Ascending aorta (tissue), 2 donors: ENCODE measurements around the gene RNF31. TPM values are rescaled to one million over a fixed set of nuclear protein-coding genes. Genes with fewer than 3 reads are reported as not detected.
A peak's percentile ranks its signal among the peaks of the same experiment; 100 is the strongest.

Source experiments
- DNase-seq, 2 donors: peaks; one replicate each; pipeline ENCODE4 v3.0.0-alpha.2; 2019; ENCODE audit warnings: low spot score in 2 of 2
- H3K27ac ChIP-seq, 2 donors: fragments of 200-600 bp; sonication (generic); one replicate each; pipeline ENCODE4 v1.5.1; 2016 to 2017; ENCODE audit warnings: mild to moderate bottlenecking in 1 of 2
- H3K27me3 ChIP-seq: fragments of 200-600 bp; sonication (generic); one replicate; pipeline ENCODE4 v1.5.1; 2017
- H3K36me3 ChIP-seq, 2 donors: fragments of 200-600 bp; sonication (generic); one replicate each; pipeline ENCODE4 v1.5.1; 2016
- H3K4me1 ChIP-seq, 2 donors: fragments of 200-600 bp; sonication (generic); one replicate each; pipeline ENCODE4 v1.5.1; 2016 to 2017; ENCODE audit warnings: mild to moderate bottlenecking in 1 of 2
- H3K4me3 ChIP-seq, 2 donors: fragments of 200-600 bp; sonication (generic); one replicate each; pipeline ENCODE4 v1.5.1; 2016 to 2017; ENCODE audit warnings: mild to moderate bottlenecking in 1 of 2
- H3K9me3 ChIP-seq, 2 donors: fragments of 200-600 bp; sonication (generic); one replicate each; pipeline ENCODE4 v1.5.1; 2016
- CTCF ChIP-seq, 3 experiments: fragments of 200-600 bp in 2 of 3; fragments of 450-650 bp in 1 of 3; sonication (generic) in 2 of 3; IDR thresholded peaks; one replicate each; pipeline ENCODE4 v1.5.1; 2016 to 2019; ENCODE audit warnings: antibody characterized with exemption in 3 of 3, mild to moderate bottlenecking in 1 of 3, moderate library complexity in 1 of 3
- intact Hi-C: fragments of 100-400 bp; cut with DNase I; formaldehyde crosslinking; loops from one replicate; pipeline ENCODE4 v1.15.1; 2023
- total RNA-seq: library from RNA; depleted of rRNA; stranded (reverse); fragments of >200 nt; gene quantifications from one replicate; pipeline ENCODE4 v1.1.0, GENCODE V29; 2016

Gene RNF31
- 182 TPM for total RNA-seq

- DNase-seq = peak; percentile 95 to 99
- no peak for TF ChIP-seq CTCF (IDR thresholded peaks at IDR 0.05)
- Histone ChIP-seq H3K9me3 (no peaks in the 10 kb centered on the region), H3K27ac (peak within 1 kb of the TSS; percentile 75 to 90), H3K36me3 (peaks cover 28 to 33% of the 10 kb centered on the region in 2 donors), H3K4me1 (peaks cover 21 to 23% of the 10 kb centered on the region in 2 donors), H3K27me3 (no peaks in the 10 kb centered on the region), H3K4me3 (peak within 1 kb of the TSS; percentile 76 to 100)
- intact Hi-C loops = loop anchor here (1.0 to 10.0 kb wide), 6 partner anchors 14 to 842 kb away; partner anchors contain the start of genes BCL2L2, GMPR2, IPO4 and IRF9
These were observed at the start of gene RNF31 for GRCh38 chr14:24146978-24147760. TSS of gene RNF31 (plus strand) at chr14:24147498. CDS start at chr14:24147699, 201 bp downstream.

GRCh38 chr14:24098229-24098926, 48.9 kb upstream of the RNF31 start:
- H3K4me3 ChIP-seq = no peak overlapping the region
- H3K4me1 ChIP-seq = peaks cover 0 to 7% of the 10 kb centered on the region in 2 donors
- DNase-seq = no peak
- no peaks in the 10 kb centered on the region for H3K27me3 ChIP-seq
- intact Hi-C loops = no loop called here
- no peak overlapping the region for H3K27ac ChIP-seq
- TF ChIP-seq CTCF (IDR thresholded peaks at IDR 0.05) = no peak
- H3K9me3 ChIP-seq = no peaks in the 10 kb centered on the region
- H3K36me3 ChIP-seq = peaks cover 6 to 13% of the 10 kb centered on the region in 2 donors

GRCh38 chr14:24098927-24099813, 48.1 kb upstream of the RNF31 start:
- DNase-seq = no peak
- H3K9me3 ChIP-seq = no peaks in the 10 kb centered on the region
- peaks cover 10 to 18% of the 10 kb centered on the region in 2 donors for H3K36me3 ChIP-seq

GRCh38 chr14:24100197-24100981, 46.9 kb upstream of the RNF31 start:
- H3K36me3 ChIP-seq = peaks cover 10 to 18% of the 10 kb centered on the region in 2 donors
- no peak for DNase-seq
- no peak overlapping the region for H3K27ac ChIP-seq
- no peaks in the 10 kb centered on the region for H3K4me1 ChIP-seq
- H3K27me3 ChIP-seq = no peaks in the 10 kb centered on the region
- no peaks in the 10 kb centered on the region for H3K9me3 ChIP-seq
- intact Hi-C loops = no loop called here
- no peak overlapping the region for H3K4me3 ChIP-seq
- TF ChIP-seq CTCF (IDR thresholded peaks at IDR 0.05) = no peak

More at GRCh38 chr14:24098927-24099813, 48.1 kb upstream of the RNF31 start:
- Histone ChIP-seq H3K4me3 (no peak overlapping the region), H3K27me3 (no peaks in the 10 kb centered on the region), H3K4me1 (peaks cover 0 to 2% of the 10 kb centered on the region in 2 donors), H3K27ac (no peak overlapping the region)
- TF ChIP-seq CTCF (IDR thresholded peaks at IDR 0.05) = no peak
- intact Hi-C loops = no loop called here
